GM23338 (cell line): ENCODE measurements around the gene FUCA1. TPM values are rescaled to one million over a fixed set of nuclear protein-coding genes. Genes with fewer than 3 reads are reported as not detected.

Source experiments
- ATAC-seq: fragments of 200-7000 bp; cut with Tn5 transposase; 3 replicates; pipeline ENCODE4 v1.9.1; 2020
- DNase-seq: peaks from one replicate; pipeline ENCODE4 v3.0.0-alpha.2; 2015; ENCODE audit warnings: low spot score
- H2AFZ ChIP-seq: fragments of 200-600 bp; sonication (generic); 2 replicates; pipeline ENCODE4 v1.8.0; 2016; ENCODE audit warnings: antibody characterized with exemption, mild to moderate bottlenecking, moderate library complexity
- H3F3A ChIP-seq: fragments of 200-600 bp; sonication (generic); replicated peaks from 2 replicates; pipeline ENCODE4 v1.8.0; 2017; ENCODE audit warnings: antibody characterized with exemption, mixed run types, low read depth
- H3K27ac ChIP-seq: fragments of 200-600 bp; sonication (generic); 2 replicates; pipeline ENCODE4 v1.6.1; 2016; ENCODE audit warnings: low read depth
- H3K27me3 ChIP-seq: fragments of 200-600 bp; sonication (generic); 2 replicates; pipeline ENCODE4 v1.8.0; 2016; ENCODE audit warnings: mild to moderate bottlenecking, mixed run types, moderate library complexity; ENCODE audit not compliant: insufficient read depth
- H3K36me3 ChIP-seq: fragments of 200-600 bp; sonication (generic); 2 replicates; pipeline ENCODE4 v1.8.0; 2016; ENCODE audit warnings: mild to moderate bottlenecking; ENCODE audit not compliant: insufficient read depth
- H3K4me1 ChIP-seq: fragments of 200-600 bp; sonication (generic); 2 replicates; pipeline ENCODE4 v1.8.0; 2016; ENCODE audit warnings: mild to moderate bottlenecking, moderate library complexity; ENCODE audit not compliant: insufficient read depth
- H3K4me2 ChIP-seq: fragments of 200-600 bp; sonication (generic); 2 replicates; pipeline ENCODE4 v1.7.1; 2017; ENCODE audit warnings: mixed run types
- H3K4me3 ChIP-seq: fragments of 200-600 bp; sonication (generic); 2 replicates; pipeline ENCODE4 v1.6.1; 2016; ENCODE audit warnings: mixed run types
- H3K79me2 ChIP-seq: fragments of 200-600 bp; sonication (generic); replicated peaks from 2 replicates; pipeline ENCODE4 v1.8.0; 2017; ENCODE audit warnings: mild to moderate bottlenecking; ENCODE audit not compliant: insufficient read depth
- H3K9me2 ChIP-seq: fragments of 200-600 bp; sonication (generic); 2 replicates; pipeline ENCODE4 v1.8.0; 2017; ENCODE audit not compliant: insufficient read depth
- H4K20me1 ChIP-seq: fragments of 200-600 bp; sonication (generic); replicated peaks from 2 replicates; pipeline ENCODE4 v1.8.0; 2017; ENCODE audit warnings: mild to moderate bottlenecking; ENCODE audit not compliant: insufficient read depth
- H3K27ac Mint-ChIP-seq: 2 replicates; pipeline ENCODE4 v1.8.0; 2020; ENCODE audit warnings: inconsistent platforms, mild to moderate bottlenecking, moderate library complexity, mixed read lengths
- H3K27me3 Mint-ChIP-seq: 3 replicates; pipeline ENCODE4 v1.8.0; 2022; ENCODE audit warnings: low read depth, mild to moderate bottlenecking, moderate library complexity, mixed read lengths, inconsistent platforms; ENCODE audit not compliant: insufficient read depth, poor library complexity
- H3K36me3 Mint-ChIP-seq: 3 replicates; pipeline ENCODE4 v1.8.0; 2021; ENCODE audit warnings: low read depth, mild to moderate bottlenecking, inconsistent platforms, moderate library complexity, mixed read lengths
- H3K4me1 Mint-ChIP-seq: 3 replicates; pipeline ENCODE4 v1.8.0; 2020; ENCODE audit warnings: mild to moderate bottlenecking, inconsistent platforms, mixed read lengths
- H3K4me3 Mint-ChIP-seq: 3 replicates; pipeline ENCODE4 v1.8.0; 2021; ENCODE audit warnings: moderate library complexity, mild to moderate bottlenecking, inconsistent platforms, mixed read lengths
- H3K9me3 Mint-ChIP-seq: 3 replicates; pipeline ENCODE4 v1.8.0; 2020; ENCODE audit warnings: moderate library complexity, mild to moderate bottlenecking, inconsistent platforms, mixed read lengths
- CREB1 ChIP-seq: fragments of 250-450 bp; sonication (Bioruptor Pico); IDR thresholded peaks from 2 replicates; pipeline ENCODE4 v1.5.0; 2020; ENCODE audit warnings: low read depth, mild to moderate bottlenecking, moderate library complexity
- JUNB ChIP-seq: IDR thresholded peaks from one replicate; pipeline ENCODE4 v1.6.1; 2016; ENCODE audit warnings: antibody characterized with exemption; ENCODE audit not compliant: unreplicated experiment
- polyA plus RNA-seq: library from polyadenylated mRNA; unstranded; fragments of >200 nt; fragmentation: Nextera tagmentation; extraction: Ambion mirVana; gene quantifications from 2 replicates; pipeline ENCODE4 v1.2.1, GENCODE V29; 2016
- total RNA-seq: library from RNA; depleted of rRNA; stranded (reverse); fragments of >200 nt; shearing (Covaris generic); gene quantifications from 2 replicates; pipeline ENCODE4 v1.2.3, GENCODE V29; 2014
- TF ChIP-seq, protein P1 (sequence below): fragments of 250-450 bp; sonication (Bioruptor Pico); IDR thresholded peaks from 2 replicates; pipeline ENCODE4 v1.5.0; 2020; ENCODE audit warnings: mild to moderate bottlenecking, moderate library complexity
- TF ChIP-seq, protein P2 (sequence below), 2 experiments: fragments of 200-600 bp in 1 of 2; sonication (generic) in 1 of 2; conservative IDR thresholded peaks; 2 replicates each; pipeline versions ENCODE4 v1.5.1 to v1.6.1; 2016 to 2017; ENCODE audit warnings: antibody characterized with exemption in 2 of 2, low read depth in 2 of 2, mild to moderate bottlenecking in 2 of 2, moderate library complexity in 1 of 2
- TF ChIP-seq, protein P3 (sequence below): IDR thresholded peaks from one replicate; pipeline ENCODE4 v1.6.1; 2018; ENCODE audit warnings: antibody characterized with exemption; ENCODE audit not compliant: unreplicated experiment
- TF ChIP-seq, protein P4 (sequence below): IDR thresholded peaks from 2 replicates; pipeline ENCODE4 v1.6.1; 2016; ENCODE audit warnings: antibody characterized with exemption

Gene FUCA1
- total and polyA plus RNA-seq, 2 experiments from 2014 or later: 4.4 to 8.5 TPM

DNA sequence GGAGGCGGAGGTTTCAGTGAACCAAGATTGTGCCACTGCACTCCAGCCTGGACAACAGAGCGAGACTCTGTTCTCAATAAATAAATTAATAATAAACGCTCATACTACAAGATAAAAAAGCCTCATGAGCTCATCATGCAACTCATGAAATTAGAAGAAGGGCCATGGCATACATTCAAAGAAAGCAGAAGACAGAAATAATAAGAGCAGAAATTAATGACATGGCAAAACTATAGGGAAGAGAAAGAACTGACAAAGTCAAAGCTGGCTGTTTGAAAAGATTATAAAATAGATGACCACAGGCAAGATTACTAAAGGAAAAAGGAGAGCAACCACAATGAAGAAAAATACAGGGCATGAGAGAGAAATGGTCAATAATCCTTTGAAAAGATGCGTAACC lies 14.7 kb upstream of the FUCA1 start (continued):
- TF ChIP-seq, protein P1, sequence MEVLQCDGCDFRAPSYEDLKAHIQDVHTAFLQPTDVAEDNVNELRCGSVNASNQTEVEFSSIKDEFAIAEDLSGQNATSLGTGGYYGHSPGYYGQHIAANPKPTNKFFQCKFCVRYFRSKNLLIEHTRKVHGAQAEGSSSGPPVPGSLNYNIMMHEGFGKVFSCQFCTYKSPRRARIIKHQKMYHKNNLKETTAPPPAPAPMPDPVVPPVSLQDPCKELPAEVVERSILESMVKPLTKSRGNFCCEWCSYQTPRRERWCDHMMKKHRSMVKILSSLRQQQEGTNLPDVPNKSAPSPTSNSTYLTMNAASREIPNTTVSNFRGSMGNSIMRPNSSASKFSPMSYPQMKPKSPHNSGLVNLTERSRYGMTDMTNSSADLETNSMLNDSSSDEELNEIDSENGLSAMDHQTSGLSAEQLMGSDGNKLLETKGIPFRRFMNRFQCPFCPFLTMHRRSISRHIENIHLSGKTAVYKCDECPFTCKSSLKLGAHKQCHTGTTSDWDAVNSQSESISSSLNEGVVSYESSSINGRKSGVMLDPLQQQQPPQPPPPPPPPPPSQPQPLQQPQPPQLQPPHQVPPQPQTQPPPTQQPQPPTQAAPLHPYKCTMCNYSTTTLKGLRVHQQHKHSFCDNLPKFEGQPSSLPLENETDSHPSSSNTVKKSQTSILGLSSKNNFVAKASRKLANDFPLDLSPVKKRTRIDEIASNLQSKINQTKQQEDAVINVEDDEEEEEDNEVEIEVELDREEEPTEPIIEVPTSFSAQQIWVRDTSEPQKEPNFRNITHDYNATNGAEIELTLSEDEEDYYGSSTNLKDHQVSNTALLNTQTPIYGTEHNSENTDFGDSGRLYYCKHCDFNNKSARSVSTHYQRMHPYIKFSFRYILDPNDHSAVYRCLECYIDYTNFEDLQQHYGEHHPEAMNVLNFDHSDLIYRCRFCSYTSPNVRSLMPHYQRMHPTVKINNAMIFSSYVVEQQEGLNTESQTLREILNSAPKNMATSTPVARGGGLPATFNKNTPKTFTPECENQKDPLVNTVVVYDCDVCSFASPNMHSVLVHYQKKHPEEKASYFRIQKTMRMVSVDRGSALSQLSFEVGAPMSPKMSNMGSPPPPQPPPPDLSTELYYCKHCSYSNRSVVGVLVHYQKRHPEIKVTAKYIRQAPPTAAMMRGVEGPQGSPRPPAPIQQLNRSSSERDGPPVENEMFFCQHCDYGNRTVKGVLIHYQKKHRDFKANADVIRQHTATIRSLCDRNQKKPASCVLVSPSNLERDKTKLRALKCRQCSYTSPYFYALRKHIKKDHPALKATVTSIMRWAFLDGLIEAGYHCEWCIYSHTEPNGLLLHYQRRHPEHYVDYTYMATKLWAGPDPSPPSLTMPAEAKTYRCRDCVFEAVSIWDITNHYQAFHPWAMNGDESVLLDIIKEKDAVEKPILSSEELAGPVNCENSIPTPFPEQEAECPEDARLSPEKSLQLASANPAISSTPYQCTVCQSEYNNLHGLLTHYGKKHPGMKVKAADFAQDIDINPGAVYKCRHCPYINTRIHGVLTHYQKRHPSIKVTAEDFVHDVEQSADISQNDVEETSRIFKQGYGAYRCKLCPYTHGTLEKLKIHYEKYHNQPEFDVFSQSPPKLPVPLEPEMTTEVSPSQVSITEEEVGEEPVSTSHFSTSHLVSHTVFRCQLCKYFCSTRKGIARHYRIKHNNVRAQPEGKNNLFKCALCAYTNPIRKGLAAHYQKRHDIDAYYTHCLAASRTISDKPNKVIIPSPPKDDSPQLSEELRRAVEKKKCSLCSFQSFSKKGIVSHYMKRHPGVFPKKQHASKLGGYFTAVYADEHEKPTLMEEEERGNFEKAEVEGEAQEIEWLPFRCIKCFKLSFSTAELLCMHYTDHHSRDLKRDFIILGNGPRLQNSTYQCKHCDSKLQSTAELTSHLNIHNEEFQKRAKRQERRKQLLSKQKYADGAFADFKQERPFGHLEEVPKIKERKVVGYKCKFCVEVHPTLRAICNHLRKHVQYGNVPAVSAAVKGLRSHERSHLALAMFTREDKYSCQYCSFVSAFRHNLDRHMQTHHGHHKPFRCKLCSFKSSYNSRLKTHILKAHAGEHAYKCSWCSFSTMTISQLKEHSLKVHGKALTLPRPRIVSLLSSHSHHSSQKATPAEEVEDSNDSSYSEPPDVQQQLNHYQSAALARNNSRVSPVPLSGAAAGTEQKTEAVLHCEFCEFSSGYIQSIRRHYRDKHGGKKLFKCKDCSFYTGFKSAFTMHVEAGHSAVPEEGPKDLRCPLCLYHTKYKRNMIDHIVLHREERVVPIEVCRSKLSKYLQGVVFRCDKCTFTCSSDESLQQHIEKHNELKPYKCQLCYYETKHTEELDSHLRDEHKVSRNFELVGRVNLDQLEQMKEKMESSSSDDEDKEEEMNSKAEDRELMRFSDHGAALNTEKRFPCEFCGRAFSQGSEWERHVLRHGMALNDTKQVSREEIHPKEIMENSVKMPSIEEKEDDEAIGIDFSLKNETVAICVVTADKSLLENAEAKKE (CRISPR knock-in tag): no peak
- TF ChIP-seq, protein P2, sequence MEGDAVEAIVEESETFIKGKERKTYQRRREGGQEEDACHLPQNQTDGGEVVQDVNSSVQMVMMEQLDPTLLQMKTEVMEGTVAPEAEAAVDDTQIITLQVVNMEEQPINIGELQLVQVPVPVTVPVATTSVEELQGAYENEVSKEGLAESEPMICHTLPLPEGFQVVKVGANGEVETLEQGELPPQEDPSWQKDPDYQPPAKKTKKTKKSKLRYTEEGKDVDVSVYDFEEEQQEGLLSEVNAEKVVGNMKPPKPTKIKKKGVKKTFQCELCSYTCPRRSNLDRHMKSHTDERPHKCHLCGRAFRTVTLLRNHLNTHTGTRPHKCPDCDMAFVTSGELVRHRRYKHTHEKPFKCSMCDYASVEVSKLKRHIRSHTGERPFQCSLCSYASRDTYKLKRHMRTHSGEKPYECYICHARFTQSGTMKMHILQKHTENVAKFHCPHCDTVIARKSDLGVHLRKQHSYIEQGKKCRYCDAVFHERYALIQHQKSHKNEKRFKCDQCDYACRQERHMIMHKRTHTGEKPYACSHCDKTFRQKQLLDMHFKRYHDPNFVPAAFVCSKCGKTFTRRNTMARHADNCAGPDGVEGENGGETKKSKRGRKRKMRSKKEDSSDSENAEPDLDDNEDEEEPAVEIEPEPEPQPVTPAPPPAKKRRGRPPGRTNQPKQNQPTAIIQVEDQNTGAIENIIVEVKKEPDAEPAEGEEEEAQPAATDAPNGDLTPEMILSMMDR (conservative IDR thresholded peaks at IDR 0.05; ENCODE audit: low read depth in 2 of 2): no peak
- TF ChIP-seq CREB1 (CRISPR knock-in tag): no peak

DNA sequence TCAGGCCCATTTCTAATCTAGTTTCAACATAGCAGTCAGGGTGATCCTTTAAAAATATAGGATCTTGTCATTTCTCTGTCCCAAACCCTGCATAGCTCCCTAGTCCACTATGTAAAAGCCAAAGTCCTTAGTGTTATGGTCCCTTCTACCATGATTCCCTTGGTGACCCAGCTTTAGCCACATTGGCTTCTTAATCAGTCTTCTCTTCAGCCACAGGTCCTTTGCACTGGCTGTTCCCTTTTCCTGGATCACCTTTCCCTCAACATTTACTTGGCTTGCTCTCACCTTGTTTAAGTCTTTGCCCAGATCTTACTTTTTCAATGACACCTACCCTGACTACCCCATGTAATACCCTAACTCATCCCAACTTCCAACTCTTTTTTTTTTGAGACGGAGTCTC lies 11.7 kb upstream of the FUCA1 start:
- H3K4me1 Mint-ChIP-seq: no peaks in the 10 kb centered on the region
- H2AFZ ChIP-seq: no peak overlapping the region
- no peaks in the 10 kb centered on the region for H4K20me1 ChIP-seq
- H3K4me3 Mint-ChIP-seq: no peak overlapping the region
- no peaks in the 10 kb centered on the region for H3F3A ChIP-seq
- no peaks in the 10 kb centered on the region for H3K79me2 ChIP-seq
- no peaks in the 10 kb centered on the region for H3K27me3 ChIP-seq
- H3K4me2 ChIP-seq: no peak overlapping the region
- H3K9me2 ChIP-seq: peaks cover 3% of the 10 kb centered on the region; the same call in 1 of the 2 replicates
- no peak overlapping the region for H3K27ac ChIP-seq
- TF ChIP-seq, protein P3, sequence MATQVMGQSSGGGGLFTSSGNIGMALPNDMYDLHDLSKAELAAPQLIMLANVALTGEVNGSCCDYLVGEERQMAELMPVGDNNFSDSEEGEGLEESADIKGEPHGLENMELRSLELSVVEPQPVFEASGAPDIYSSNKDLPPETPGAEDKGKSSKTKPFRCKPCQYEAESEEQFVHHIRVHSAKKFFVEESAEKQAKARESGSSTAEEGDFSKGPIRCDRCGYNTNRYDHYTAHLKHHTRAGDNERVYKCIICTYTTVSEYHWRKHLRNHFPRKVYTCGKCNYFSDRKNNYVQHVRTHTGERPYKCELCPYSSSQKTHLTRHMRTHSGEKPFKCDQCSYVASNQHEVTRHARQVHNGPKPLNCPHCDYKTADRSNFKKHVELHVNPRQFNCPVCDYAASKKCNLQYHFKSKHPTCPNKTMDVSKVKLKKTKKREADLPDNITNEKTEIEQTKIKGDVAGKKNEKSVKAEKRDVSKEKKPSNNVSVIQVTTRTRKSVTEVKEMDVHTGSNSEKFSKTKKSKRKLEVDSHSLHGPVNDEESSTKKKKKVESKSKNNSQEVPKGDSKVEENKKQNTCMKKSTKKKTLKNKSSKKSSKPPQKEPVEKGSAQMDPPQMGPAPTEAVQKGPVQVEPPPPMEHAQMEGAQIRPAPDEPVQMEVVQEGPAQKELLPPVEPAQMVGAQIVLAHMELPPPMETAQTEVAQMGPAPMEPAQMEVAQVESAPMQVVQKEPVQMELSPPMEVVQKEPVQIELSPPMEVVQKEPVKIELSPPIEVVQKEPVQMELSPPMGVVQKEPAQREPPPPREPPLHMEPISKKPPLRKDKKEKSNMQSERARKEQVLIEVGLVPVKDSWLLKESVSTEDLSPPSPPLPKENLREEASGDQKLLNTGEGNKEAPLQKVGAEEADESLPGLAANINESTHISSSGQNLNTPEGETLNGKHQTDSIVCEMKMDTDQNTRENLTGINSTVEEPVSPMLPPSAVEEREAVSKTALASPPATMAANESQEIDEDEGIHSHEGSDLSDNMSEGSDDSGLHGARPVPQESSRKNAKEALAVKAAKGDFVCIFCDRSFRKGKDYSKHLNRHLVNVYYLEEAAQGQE: no peak
- no peak for TF ChIP-seq JUNB
- TF ChIP-seq, protein P4, sequence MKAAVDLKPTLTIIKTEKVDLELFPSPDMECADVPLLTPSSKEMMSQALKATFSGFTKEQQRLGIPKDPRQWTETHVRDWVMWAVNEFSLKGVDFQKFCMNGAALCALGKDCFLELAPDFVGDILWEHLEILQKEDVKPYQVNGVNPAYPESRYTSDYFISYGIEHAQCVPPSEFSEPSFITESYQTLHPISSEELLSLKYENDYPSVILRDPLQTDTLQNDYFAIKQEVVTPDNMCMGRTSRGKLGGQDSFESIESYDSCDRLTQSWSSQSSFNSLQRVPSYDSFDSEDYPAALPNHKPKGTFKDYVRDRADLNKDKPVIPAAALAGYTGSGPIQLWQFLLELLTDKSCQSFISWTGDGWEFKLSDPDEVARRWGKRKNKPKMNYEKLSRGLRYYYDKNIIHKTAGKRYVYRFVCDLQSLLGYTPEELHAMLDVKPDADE: no peak
- H3K9me3 Mint-ChIP-seq: peaks cover 29% of the 10 kb centered on the region
- peaks cover 4% of the 10 kb centered on the region; the same call in 1 of the 2 replicates for H3K36me3 ChIP-seq
- no peak for DNase-seq
- no peaks in the 10 kb centered on the region for H3K4me1 ChIP-seq
- no peak for ATAC-seq
- H3K27ac Mint-ChIP-seq: no peak overlapping the region
- peaks cover 9% of the 10 kb centered on the region for H3K27me3 Mint-ChIP-seq
- H3K4me3 ChIP-seq: no peak overlapping the region
- peaks cover 7% of the 10 kb centered on the region for H3K36me3 Mint-ChIP-seq
